ENCODE data around the gene SCAMP4.

The SCAMP4 gene

GRCh38 chr19:1961000-1961883 is 56.0 kb downstream of the SCAMP4 start:
- no peak for DNase-seq

GRCh38 chr19:1962674-1963073 is 57.5 kb downstream of the SCAMP4 start:
- DNase-seq: no peak

DNA sequence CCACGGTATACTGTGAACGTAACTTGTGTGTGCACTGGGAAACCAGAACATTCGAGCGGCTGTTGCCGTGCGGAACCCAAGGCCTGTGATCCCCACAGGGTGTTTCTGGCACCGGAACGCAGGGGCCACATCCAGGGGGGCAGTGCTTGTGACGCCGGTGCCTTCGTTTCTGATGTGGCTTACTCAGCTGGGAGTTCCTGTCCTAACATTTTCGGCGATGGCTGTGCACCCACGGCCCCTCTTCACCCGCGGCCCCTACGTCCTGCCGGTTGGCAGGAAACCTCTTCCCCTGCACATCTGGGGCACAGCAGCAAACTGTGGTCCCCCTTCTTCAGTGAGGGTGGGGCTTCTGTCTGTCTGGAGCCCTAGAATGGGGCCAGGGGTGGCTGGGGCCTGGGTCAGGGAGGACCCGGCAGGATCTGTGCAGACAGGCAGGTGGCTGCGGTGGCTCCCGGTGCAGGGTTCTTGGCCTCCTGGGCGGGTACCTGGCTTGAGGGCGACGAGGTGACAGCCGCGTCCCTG is 61.9 kb downstream of the SCAMP4 start:
- DNase-seq: no peak

DNA sequence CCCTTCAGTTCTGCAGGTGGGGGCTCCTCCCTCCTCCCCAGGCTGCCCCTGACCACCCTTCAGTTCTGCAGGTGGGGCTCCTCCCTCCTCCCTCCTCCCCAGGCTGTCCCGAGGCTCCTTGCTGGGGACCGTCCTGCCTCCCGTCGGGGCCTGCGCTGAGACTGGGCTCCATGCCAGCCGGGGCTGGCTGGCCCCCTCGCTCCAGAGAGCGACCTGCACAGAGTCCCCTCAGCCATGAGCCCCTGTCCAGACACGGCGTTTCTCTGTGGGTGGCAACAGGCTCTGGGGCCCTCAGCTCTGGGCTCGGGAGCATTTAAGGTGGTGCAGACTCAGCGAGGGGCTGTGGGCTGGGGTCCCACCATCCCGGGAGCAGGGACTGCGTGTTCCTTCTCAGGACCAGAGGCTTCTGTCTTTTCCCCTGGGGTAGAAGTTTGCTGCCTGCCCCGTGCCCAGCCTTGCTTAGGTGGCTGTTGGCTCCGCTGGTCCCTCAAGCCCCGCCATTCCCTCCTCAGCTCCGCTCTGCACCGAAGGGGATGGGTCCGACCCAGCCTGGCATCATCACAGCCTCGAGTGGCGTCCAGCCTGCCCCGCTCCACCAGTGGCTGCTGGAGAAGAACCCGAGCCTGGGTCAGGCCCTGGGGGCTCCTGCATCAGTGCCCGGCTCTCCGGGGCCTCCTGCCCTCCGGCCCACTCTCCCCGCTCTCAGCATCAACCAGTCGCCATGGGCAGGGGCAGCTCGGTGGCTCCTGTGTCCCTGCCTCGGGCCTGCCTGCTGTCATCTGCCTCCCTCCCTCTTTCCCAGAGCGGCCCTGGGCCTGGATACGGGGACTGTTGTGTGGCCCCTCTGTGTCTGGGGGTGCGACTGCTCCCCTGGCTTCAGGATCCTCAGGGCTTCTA is 63.3 kb downstream of the SCAMP4 start:
- no peak for DNase-seq

DNA sequence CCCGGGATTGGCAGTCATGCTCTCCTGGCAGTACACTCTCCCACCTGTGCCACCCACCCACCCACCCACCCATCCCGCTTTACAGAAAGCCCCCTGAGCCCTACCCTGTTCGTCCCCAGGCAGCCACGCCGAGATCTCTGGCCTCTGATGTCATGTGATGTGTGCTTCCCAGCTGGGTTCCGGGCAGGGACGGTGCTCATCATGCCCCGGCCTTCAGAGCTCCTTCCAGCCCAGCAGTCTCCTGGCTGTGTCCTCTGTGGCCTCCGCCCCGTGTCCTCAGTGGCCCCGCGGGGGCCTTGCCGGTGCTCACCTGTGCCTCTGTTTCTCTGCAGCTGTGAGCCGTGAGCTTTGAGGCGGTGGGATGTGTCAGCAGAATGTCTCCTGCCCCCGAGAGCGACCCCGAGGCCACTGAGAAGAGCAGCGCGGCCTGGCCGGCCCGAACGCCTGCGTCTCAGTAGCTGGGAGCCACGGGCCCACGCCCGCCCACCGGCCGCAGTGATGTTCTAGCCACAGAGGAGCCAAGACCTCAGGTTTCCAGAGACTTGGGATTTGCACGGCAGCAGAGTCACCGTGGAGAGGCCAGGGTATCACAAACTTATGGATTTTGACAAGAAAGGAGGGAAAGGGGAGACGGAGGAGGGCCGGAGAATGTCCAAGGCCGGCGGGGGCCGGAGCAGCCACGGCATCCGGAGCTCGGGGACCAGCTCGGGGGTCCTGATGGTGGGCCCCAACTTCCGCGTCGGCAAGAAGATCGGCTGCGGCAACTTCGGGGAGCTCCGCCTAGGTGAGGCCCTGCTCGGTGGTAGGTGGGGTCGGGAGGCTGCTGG is 64.2 kb downstream of the SCAMP4 start:
- no peak for DNase-seq

GRCh38 chr19:1970003-1970805 is 65.0 kb downstream of the SCAMP4 start:
- no peak for DNase-seq

DNA sequence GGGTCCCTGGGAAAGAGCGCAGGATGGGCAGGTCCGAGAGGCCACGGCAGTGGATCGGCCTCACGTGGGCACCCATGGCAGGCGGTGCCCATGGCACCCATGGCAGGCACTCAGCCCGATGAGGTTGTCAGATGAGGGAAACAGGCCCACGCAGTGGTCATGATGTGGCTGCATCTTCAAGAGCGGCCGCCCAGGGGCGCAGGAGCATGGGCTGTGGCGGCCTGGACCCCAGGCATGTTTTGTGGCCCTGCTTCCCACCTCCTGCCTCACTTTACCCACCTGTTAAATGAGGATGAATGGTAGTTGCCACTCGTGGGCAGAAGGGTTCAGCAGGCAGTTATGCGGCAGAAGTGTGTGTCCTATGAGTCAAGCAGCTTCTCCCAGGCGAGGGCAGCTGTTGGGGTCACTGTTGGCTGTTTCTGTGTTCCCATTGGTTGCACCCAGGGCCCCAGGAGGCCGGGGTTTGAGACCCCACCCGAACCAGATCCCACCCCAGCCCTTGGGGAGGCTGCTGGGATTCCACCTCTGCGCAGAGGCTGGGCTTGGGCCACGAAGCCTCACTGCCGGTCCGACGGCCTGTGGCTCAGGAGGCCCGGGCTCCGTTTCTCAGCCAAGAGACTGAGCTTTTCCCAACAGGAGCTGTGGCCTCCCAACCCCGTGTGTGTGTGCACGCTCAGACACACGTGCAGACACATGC is 65.8 kb downstream of the SCAMP4 start:
- DNase-seq: no peak

GRCh38 chr19:1974381-1975161 is 69.4 kb downstream of the SCAMP4 start:
- DNase-seq: no peak

DNA sequence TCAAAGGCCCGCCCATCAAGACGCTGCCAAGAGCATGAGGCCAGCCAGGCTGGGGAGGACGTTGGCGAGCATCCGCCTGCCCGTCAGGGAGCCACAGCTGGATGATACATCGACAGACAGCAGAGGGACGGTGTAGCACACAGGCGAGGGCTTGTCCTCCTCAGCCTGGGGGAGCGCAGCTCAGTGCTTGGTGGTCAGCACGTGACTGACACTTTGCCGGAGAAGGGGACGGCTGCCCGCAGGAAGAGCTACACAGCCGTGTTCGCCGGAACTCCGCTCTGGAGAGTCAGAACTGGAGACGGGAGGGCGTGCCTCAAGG is 69.9 kb downstream of the SCAMP4 start:
- no peak for DNase-seq

Data from cerebellar nuclear complex (tissue), 1 donor.